ENCODE measurements around the gene TIAM2. TPM values are rescaled to one million over a fixed set of nuclear protein-coding genes. Genes with fewer than 3 reads are reported as not detected.

TIAM2 gene
- total RNA-seq, 4 donors from 2014 or later = 4.8 to 11.4 (median 6.7) TPM

GRCh38 chr6:155085582-155086257 is 90.6 kb downstream of the TIAM2 start:
- DNase-seq (ENCODE audit: low spot score in 2 of 2) = no peak
- Histone ChIP-seq H3K4me1 (no peaks in the 10 kb centered on the region), H3K4me3 (no peak overlapping the region), H3K27ac (no peak overlapping the region), H3K36me3 (no peaks in the 10 kb centered on the region), H3K27me3 (no peaks in the 10 kb centered on the region), H3K9me3 (no peaks in the 10 kb centered on the region)
- TF ChIP-seq EP300 (IDR thresholded peaks at IDR 0.05) (no peak), POLR2AphosphoS5 (IDR thresholded peaks at IDR 0.05) (no peak), POLR2A (IDR thresholded peaks at IDR 0.05) (no peak)
- TF ChIP-seq, protein P1, sequence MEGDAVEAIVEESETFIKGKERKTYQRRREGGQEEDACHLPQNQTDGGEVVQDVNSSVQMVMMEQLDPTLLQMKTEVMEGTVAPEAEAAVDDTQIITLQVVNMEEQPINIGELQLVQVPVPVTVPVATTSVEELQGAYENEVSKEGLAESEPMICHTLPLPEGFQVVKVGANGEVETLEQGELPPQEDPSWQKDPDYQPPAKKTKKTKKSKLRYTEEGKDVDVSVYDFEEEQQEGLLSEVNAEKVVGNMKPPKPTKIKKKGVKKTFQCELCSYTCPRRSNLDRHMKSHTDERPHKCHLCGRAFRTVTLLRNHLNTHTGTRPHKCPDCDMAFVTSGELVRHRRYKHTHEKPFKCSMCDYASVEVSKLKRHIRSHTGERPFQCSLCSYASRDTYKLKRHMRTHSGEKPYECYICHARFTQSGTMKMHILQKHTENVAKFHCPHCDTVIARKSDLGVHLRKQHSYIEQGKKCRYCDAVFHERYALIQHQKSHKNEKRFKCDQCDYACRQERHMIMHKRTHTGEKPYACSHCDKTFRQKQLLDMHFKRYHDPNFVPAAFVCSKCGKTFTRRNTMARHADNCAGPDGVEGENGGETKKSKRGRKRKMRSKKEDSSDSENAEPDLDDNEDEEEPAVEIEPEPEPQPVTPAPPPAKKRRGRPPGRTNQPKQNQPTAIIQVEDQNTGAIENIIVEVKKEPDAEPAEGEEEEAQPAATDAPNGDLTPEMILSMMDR (IDR thresholded peaks at IDR 0.05) = no peak
- 69% methylated on average over 8 of the region's 8 CpGs for WGBS

- TF ChIP-seq, protein P1 (IDR thresholded peaks at IDR 0.05) = no peak
- TF ChIP-seq POLR2A (IDR thresholded peaks at IDR 0.05) (no peak), EP300 (IDR thresholded peaks at IDR 0.05) (no peak), POLR2AphosphoS5 (IDR thresholded peaks at IDR 0.05) (no peak)
- Histone ChIP-seq H3K27me3 (no peaks in the 10 kb centered on the region), H3K27ac (no peak overlapping the region), H3K4me1 (no peaks in the 10 kb centered on the region), H3K36me3 (no peaks in the 10 kb centered on the region), H3K9me3 (no peaks in the 10 kb centered on the region), H3K4me3 (no peak overlapping the region)
- WGBS = 94% methylated on average over 1 of the region's 1 CpG
- DNase-seq (ENCODE audit: low spot score in 2 of 2) = no peak
Measured at GRCh38 chr6:155088856-155089255, 93.7 kb downstream of the TIAM2 start.

DNA sequence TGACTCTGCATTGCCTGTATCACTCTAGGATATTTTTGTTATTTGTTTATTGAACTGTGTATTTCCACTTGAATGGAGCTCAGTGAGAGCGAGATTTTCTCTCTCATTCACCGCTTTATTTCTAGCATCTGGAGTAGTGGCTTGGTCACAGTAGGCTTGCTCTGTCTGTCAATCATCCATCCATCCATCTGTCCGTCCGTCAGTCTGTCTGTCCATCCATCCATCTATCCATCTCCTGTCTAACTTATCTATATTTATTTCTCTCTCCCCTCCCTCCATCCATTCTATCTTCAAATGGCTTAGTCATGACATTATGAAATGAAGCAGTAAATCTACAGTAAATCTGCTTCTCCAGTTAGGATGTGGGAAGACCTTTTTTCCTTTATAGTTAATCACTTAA is 94.6 kb downstream of the TIAM2 start:
- no peaks in the 10 kb centered on the region for H3K4me1 ChIP-seq
- no peak overlapping the region for H3K4me3 ChIP-seq
- 94% methylated on average over 4 of the region's 4 CpGs for WGBS
- TF ChIP-seq, protein P1 (IDR thresholded peaks at IDR 0.05) = no peak
- TF ChIP-seq POLR2A (IDR thresholded peaks at IDR 0.05) = no peak
- TF ChIP-seq POLR2AphosphoS5 (IDR thresholded peaks at IDR 0.05) = no peak
- no peak for TF ChIP-seq EP300 (IDR thresholded peaks at IDR 0.05)
- no peaks in the 10 kb centered on the region for H3K36me3 ChIP-seq
- no peak overlapping the region for H3K27ac ChIP-seq
- no peaks in the 10 kb centered on the region for H3K27me3 ChIP-seq
- no peak for DNase-seq (ENCODE audit: low spot score in 2 of 2)
- no peaks in the 10 kb centered on the region for H3K9me3 ChIP-seq

DNA sequence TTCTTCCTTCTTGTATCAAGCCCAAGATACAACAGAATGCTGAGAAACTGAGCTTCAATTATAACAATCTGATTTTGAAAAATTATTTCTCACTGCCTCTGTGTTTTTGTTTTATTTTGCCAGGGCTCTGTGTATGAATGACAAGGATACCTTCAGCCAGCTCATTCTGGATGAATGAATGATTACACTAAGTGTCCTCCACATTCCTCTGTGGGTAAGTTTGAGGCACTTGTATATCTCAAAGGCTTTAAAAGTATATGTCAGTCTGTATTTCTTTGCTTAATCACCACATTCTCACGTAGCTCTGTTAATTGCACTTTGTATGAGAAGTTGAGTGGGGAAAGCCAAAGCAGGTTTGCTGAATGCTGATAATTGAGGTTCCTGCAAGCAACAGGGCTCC is 95.1 kb downstream of the TIAM2 start:
- TF ChIP-seq POLR2A (IDR thresholded peaks at IDR 0.05) (no peak), EP300 (IDR thresholded peaks at IDR 0.05) (no peak), POLR2AphosphoS5 (IDR thresholded peaks at IDR 0.05) (no peak)
- TF ChIP-seq, protein P1 (IDR thresholded peaks at IDR 0.05) = no peak
- Histone ChIP-seq H3K27ac (no peak overlapping the region), H3K9me3 (no peaks in the 10 kb centered on the region), H3K4me1 (no peaks in the 10 kb centered on the region), H3K27me3 (no peaks in the 10 kb centered on the region), H3K4me3 (no peak overlapping the region), H3K36me3 (no peaks in the 10 kb centered on the region)
- no peak for DNase-seq (ENCODE audit: low spot score in 2 of 2)
- WGBS = 90% methylated on average over 1 of the region's 1 CpG

GRCh38 chr6:155091756-155092155 is 96.6 kb downstream of the TIAM2 start:
- no peak for DNase-seq (ENCODE audit: low spot score in 2 of 2)
- H3K27ac ChIP-seq = no peak overlapping the region
- no peaks in the 10 kb centered on the region for H3K36me3 ChIP-seq
- no peaks in the 10 kb centered on the region for H3K27me3 ChIP-seq
- H3K9me3 ChIP-seq = no peaks in the 10 kb centered on the region
- no peak for TF ChIP-seq POLR2A (IDR thresholded peaks at IDR 0.05)
- TF ChIP-seq POLR2AphosphoS5 (IDR thresholded peaks at IDR 0.05) = no peak
- no peak for TF ChIP-seq EP300 (IDR thresholded peaks at IDR 0.05)
- TF ChIP-seq, protein P1 (IDR thresholded peaks at IDR 0.05) = no peak
- no peak overlapping the region for H3K4me3 ChIP-seq
- H3K4me1 ChIP-seq = no peaks in the 10 kb centered on the region
- 96% methylated on average over 10 of the region's 10 CpGs for WGBS
